GM12864 (cell line): ENCODE data around the gene HS2ST1.
"Not testable (repeated sequence)": the region's sequence is repeated elsewhere in the genome, so short reads cannot be mapped to it uniquely, and the experiment has no call there.

Source experiments
- DNase-seq: peaks from one replicate; pipeline ENCODE4 v3.0.0-alpha.2; 2011; ENCODE audit warnings: low read depth
- H3K4me3 ChIP-seq: 2 replicates; pipeline ENCODE4 v1.5.1; 2011; ENCODE audit warnings: mild to moderate bottlenecking, low read depth, low read length, control low read depth
- CTCF ChIP-seq: IDR thresholded peaks from 2 replicates; pipeline ENCODE4 v1.5.1; 2011; ENCODE audit warnings: low read depth, mild to moderate bottlenecking, moderate library complexity, low read length, control low read depth, inconsistent platforms; ENCODE audit errors: missing control alignments

The HS2ST1 gene

DNA sequence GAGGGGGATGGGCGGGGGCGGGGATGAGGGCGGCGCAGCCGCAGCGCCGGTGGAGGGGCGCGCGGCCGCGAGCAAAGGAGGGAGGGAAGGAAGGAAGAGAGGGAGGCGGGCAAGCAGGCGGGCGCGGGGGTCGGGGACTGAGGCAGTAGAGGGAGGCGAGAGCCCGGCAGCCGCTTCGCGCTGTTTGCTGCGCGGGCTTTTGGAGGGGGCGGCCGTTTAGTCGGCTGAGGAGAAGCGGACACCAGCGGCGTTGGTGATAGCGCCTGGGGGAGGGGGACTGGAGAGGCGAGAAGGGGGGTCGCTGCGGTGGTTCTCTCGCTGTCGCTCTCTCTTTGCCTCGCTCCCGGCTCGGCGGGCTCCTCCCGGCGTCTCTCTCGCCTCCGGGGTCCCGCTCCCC, at the start of gene HS2ST1:
Gene HS2ST1, plus strand, starts transcription at position 35 of the 397 bp plus-strand sequence.
- H3K4me3 ChIP-seq = peak within 1 kb of the TSS; percentile 98
- no peak for TF ChIP-seq CTCF
- DNase-seq = no peak

DNA sequence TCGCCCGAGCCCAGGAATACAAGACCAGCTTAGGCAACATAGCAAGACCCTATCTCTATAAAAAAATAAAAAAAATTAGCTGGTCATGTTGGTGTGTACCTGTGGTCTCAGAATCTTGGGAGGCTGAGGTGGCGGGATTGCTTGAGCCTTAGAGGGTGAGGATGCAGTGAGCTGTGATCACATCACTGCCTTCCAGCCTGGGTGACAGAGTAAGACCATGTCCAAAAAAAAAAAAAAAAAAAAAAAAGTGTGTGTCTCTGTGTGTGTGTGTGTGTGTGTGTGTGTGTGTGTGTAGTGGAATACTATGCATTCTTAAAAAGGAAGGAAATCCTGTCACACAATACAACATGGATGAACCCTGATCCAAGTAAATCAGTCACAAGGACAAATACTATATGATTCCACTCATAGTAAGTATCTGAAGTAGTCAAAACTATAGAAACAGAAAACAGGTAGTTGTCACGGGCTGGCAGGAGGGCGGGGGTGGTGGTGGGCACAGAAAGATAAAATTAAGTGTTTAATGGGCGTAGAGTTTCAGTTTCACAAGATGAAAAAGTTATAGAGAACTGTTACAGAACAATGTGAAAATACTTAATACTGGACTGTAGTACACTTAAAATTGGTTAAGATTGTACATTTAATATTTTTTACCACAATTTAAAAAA, 48.3 kb upstream of the HS2ST1 start:
- H3K4me3 ChIP-seq = no peak overlapping the region
- no peak for DNase-seq

DNA sequence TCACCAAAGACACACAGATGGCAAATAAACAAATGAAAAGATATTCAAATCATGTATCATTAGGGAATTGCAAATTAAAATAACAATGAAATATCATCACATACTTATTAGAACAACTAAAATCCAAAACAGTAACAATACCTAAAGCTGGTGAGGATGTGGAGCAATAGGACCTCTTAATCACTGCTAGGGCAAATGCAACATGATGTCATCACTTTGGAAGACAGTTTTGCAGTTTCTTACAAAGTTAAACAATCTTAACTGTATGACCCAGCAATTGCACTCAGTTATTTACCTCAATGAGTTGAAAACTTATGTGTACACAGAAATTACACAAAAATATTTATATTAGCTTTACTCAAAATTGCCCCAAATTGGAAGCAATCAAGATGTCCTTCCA, 47.8 kb upstream of the HS2ST1 start:
- no peak for TF ChIP-seq CTCF
- H3K4me3 ChIP-seq = no peak overlapping the region
- no peak for DNase-seq

More for the DNA sequence above, 48.3 kb upstream of the HS2ST1 start:
- TF ChIP-seq CTCF = no peak

DNA sequence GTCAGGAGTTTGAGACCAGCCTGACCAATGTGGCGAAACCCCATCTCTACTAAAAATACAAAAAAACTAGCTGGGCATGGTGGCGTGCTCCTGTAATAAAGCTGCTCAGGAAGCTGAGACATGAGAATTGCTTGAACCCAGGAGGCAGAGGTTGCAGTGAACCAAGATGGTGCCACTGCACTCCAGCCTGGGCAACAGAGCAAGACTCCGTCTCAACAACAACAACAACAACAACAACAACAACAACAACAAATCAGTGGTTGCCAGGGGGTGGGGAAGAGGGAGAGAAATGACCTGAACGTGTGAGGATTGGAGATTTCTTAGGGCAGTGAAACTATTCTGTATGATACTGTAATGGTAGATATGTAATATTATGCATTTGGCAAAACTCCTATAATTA, 47.2 kb upstream of the HS2ST1 start:
- not testable (repeated sequence) for DNase-seq, H3K4me3 ChIP-seq

GRCh38 chr1:86868477-86868876, 46.0 kb upstream of the HS2ST1 start:
- H3K4me3 ChIP-seq = no peak overlapping the region
- no peak for TF ChIP-seq CTCF

GRCh38 chr1:86871001-86871400, 43.4 kb upstream of the HS2ST1 start:
- no peak for DNase-seq
- H3K4me3 ChIP-seq = no peak overlapping the region
- TF ChIP-seq CTCF = no peak

More at GRCh38 chr1:86868477-86868876, 46.0 kb upstream of the HS2ST1 start:
- DNase-seq = no peak

DNA sequence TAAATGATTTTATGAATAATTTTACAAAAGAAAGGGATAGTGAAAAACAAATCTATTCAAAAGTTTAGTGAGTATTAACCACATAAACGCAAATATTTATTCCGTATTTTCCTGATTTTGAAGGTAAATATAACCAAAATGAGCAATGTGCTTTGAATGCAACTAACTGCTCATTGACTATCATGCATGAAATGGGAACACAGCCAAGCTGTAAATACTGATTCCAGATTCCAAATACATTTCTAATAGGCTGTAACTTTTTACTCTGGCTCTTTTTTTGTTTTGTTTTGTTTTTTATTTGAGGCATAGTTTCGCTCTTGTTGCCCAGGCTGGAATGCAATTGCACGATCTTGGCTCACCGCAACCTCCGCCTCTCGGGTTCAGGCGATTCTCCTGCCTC, 42.3 kb upstream of the HS2ST1 start:
- TF ChIP-seq CTCF = no peak
- H3K4me3 ChIP-seq = no peak overlapping the region
- DNase-seq = no peak
